ENCODE measurements around the gene PRKD1.

Gene PRKD1

DNA sequence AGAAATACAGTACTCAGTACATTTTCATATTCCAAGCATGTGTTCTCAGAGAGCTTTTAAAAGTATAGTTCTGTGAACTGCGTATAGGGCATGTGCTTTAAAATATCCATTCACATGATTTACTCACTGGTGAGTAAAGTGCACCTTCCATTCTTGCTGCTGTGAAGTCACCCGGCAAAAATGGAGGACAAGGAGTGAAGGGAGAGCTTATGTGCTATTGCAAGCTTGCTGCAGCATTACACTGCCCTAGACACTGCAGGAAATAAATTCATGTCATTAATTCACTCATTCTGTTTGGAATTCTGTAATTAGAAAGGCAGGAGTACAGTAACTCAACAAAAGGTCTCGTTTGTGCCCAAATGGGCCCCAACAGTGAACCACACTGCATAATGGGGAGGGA, 347.8 kb downstream of the PRKD1 start:
- TF ChIP-seq EZH2phosphoT487 (IDR thresholded peaks at IDR 0.05; ENCODE audit: low read depth), result no peak
- Histone ChIP-seq H3K9ac (ENCODE audit: low read length) (no peak overlapping the region), H2AFZ (ENCODE audit: low read depth, low read length) (no peak overlapping the region), H3K4me1 (ENCODE audit: low read length) (no peaks in the 10 kb centered on the region), H3K27ac (ENCODE audit: low read length) (no peak overlapping the region), H4K20me1 (ENCODE audit: insufficient read depth, low read length) (no peaks in the 10 kb centered on the region), H3K79me2 (ENCODE audit: low read length) (no peaks in the 10 kb centered on the region), H3K36me3 (replicated peaks; ENCODE audit: low read depth, low read length) (no peaks in the 10 kb centered on the region), H3K4me3 (ENCODE audit: low read length) (no peak overlapping the region), H3K27me3 (ENCODE audit: low read depth, low read length) (no peaks in the 10 kb centered on the region), H3K4me2 (ENCODE audit: low read length) (no peak overlapping the region), H3K9me3 (ENCODE audit: insufficient read depth, low read length) (no peaks in the 10 kb centered on the region)

DNA sequence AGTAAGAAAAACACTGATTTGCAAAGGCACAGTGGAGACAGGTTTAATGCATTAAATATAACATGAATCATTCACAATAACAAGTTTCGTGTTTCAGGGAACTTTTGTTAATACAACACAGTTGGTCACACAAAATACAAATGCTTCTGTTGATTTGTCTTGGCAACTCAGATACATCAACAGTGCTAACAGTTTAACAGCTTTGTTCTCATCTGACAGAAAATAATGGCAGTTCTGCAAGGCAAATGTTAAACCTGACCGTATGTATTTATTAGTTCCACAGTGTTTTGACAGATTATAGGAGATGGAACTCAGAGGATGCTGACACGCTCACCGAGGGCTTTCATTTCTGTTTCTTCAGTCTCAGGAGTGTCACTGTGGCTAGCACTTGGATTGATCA, 350.7 kb downstream of the PRKD1 start:
- H4K20me1 ChIP-seq (ENCODE audit: insufficient read depth, low read length), result no peaks in the 10 kb centered on the region
- H3K79me2 ChIP-seq (ENCODE audit: low read length), result no peaks in the 10 kb centered on the region
- no peaks in the 10 kb centered on the region for H3K4me1 ChIP-seq (ENCODE audit: low read length)
- no peak overlapping the region for H2AFZ ChIP-seq (ENCODE audit: low read depth, low read length)
- no peak for TF ChIP-seq EZH2phosphoT487 (IDR thresholded peaks at IDR 0.05; ENCODE audit: low read depth)
- TF ChIP-seq, protein P1, sequence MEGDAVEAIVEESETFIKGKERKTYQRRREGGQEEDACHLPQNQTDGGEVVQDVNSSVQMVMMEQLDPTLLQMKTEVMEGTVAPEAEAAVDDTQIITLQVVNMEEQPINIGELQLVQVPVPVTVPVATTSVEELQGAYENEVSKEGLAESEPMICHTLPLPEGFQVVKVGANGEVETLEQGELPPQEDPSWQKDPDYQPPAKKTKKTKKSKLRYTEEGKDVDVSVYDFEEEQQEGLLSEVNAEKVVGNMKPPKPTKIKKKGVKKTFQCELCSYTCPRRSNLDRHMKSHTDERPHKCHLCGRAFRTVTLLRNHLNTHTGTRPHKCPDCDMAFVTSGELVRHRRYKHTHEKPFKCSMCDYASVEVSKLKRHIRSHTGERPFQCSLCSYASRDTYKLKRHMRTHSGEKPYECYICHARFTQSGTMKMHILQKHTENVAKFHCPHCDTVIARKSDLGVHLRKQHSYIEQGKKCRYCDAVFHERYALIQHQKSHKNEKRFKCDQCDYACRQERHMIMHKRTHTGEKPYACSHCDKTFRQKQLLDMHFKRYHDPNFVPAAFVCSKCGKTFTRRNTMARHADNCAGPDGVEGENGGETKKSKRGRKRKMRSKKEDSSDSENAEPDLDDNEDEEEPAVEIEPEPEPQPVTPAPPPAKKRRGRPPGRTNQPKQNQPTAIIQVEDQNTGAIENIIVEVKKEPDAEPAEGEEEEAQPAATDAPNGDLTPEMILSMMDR (IDR thresholded peaks at IDR 0.05; ENCODE audit: low read depth, low read length), result no peak
- no peak overlapping the region for H3K9ac ChIP-seq (ENCODE audit: low read length)
- no peaks in the 10 kb centered on the region for H3K27me3 ChIP-seq (ENCODE audit: low read depth, low read length)
- no peak overlapping the region for H3K4me2 ChIP-seq (ENCODE audit: low read length)
- H3K36me3 ChIP-seq (replicated peaks; ENCODE audit: low read depth, low read length), result no peaks in the 10 kb centered on the region
- H3K27ac ChIP-seq (ENCODE audit: low read length), result no peak overlapping the region
- H3K4me3 ChIP-seq (ENCODE audit: low read length), result no peak overlapping the region
- no peaks in the 10 kb centered on the region for H3K9me3 ChIP-seq (ENCODE audit: insufficient read depth, low read length)

DNA sequence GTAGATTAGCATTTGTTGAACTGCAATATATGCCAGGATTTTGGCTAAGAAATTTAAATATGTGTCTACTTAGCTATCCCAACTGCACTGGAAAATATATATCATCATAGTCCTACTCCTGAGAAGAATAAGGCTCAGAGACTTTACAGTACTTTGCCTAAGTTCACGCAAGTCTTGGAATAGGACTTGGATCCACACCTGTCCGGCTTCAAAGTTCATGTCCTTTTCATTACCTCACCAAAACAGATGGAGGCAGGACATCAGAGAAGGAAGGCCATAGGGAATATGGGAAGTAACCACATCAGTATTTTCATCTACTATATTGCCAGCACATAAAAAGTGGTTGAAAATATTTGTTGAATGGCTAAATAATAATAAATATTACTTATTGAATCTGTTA, 358.5 kb downstream of the PRKD1 start:
- Histone ChIP-seq H3K27ac (ENCODE audit: low read length) (no peak overlapping the region), H3K9me3 (ENCODE audit: insufficient read depth, low read length) (no peaks in the 10 kb centered on the region), H3K4me1 (ENCODE audit: low read length) (no peaks in the 10 kb centered on the region), H3K36me3 (replicated peaks; ENCODE audit: low read depth, low read length) (no peaks in the 10 kb centered on the region), H2AFZ (ENCODE audit: low read depth, low read length) (no peak overlapping the region), H3K4me3 (ENCODE audit: low read length) (no peak overlapping the region), H3K27me3 (ENCODE audit: low read depth, low read length) (no peaks in the 10 kb centered on the region), H4K20me1 (ENCODE audit: insufficient read depth, low read length) (no peaks in the 10 kb centered on the region), H3K4me2 (ENCODE audit: low read length) (no peak overlapping the region), H3K79me2 (ENCODE audit: low read length) (no peaks in the 10 kb centered on the region), H3K9ac (ENCODE audit: low read length) (no peak overlapping the region)
- TF ChIP-seq, protein P1 (IDR thresholded peaks at IDR 0.05; ENCODE audit: low read depth, low read length), result no peak
- no peak for TF ChIP-seq EZH2phosphoT487 (IDR thresholded peaks at IDR 0.05; ENCODE audit: low read depth)

DNA sequence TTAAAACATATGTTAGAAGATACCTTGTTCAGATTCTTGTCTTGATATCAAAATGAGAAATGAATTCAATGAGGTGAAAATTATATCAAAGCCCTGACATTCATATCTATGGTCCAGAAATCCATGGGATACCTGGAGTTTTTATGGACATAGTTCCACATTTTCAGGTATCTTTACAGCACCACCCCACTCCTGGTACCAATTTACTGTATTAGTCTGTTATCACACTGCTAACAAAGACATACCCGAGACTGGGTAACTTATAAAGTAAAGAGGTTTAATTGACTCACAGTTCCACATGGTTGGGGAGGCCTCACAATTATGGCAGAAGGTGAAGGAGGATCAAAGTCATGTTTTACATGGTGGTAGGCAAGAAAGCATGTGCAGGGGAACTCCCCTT, 361.5 kb downstream of the PRKD1 start:
- H3K9ac ChIP-seq (ENCODE audit: low read length), result no peak overlapping the region
- no peak overlapping the region for H3K27ac ChIP-seq (ENCODE audit: low read length)
- TF ChIP-seq EZH2phosphoT487 (IDR thresholded peaks at IDR 0.05; ENCODE audit: low read depth), result no peak
- TF ChIP-seq, protein P1 (IDR thresholded peaks at IDR 0.05; ENCODE audit: low read depth, low read length), result no peak
- no peaks in the 10 kb centered on the region for H3K9me3 ChIP-seq (ENCODE audit: insufficient read depth, low read length)
- no peaks in the 10 kb centered on the region for H3K36me3 ChIP-seq (replicated peaks; ENCODE audit: low read depth, low read length)
- H3K4me1 ChIP-seq (ENCODE audit: low read length), result no peaks in the 10 kb centered on the region
- H3K27me3 ChIP-seq (ENCODE audit: low read depth, low read length), result no peaks in the 10 kb centered on the region
- no peaks in the 10 kb centered on the region for H4K20me1 ChIP-seq (ENCODE audit: insufficient read depth, low read length)
- H3K79me2 ChIP-seq (ENCODE audit: low read length), result no peaks in the 10 kb centered on the region
- H3K4me3 ChIP-seq (ENCODE audit: low read length), result no peak overlapping the region
- no peak overlapping the region for H2AFZ ChIP-seq (ENCODE audit: low read depth, low read length)
- no peak overlapping the region for H3K4me2 ChIP-seq (ENCODE audit: low read length)

DNA sequence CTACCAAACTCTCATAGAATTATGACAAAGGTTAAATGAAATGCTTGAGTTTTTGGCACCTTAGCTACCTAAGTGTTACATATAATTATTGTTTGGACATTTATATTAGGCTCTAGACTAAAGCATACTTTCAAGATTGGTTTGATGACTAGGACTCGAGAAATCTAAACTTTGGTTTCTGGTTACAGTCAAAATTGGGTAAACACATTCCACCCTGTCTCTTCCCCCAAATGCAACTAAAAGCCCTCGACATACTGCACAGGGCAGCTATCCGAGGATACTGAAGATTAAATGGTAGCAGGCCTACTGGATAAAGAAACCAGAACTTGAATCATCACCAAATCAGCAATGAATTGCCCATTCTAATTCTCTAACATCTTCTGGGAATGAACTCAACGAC, 369.1 kb downstream of the PRKD1 start:
- TF ChIP-seq EZH2phosphoT487 (IDR thresholded peaks at IDR 0.05; ENCODE audit: low read depth), result no peak
- TF ChIP-seq, protein P1 (IDR thresholded peaks at IDR 0.05; ENCODE audit: low read depth, low read length), result no peak
- Histone ChIP-seq H3K9ac (ENCODE audit: low read length) (no peak overlapping the region), H4K20me1 (ENCODE audit: insufficient read depth, low read length) (no peaks in the 10 kb centered on the region), H3K79me2 (ENCODE audit: low read length) (no peaks in the 10 kb centered on the region), H3K4me2 (ENCODE audit: low read length) (no peak overlapping the region), H3K27ac (ENCODE audit: low read length) (no peak overlapping the region), H3K4me1 (ENCODE audit: low read length) (no peaks in the 10 kb centered on the region), H3K27me3 (ENCODE audit: low read depth, low read length) (no peaks in the 10 kb centered on the region), H3K9me3 (ENCODE audit: insufficient read depth, low read length) (no peaks in the 10 kb centered on the region), H3K36me3 (replicated peaks; ENCODE audit: low read depth, low read length) (no peaks in the 10 kb centered on the region), H3K4me3 (ENCODE audit: low read length) (no peak overlapping the region), H2AFZ (ENCODE audit: low read depth, low read length) (no peak overlapping the region)
